KG1 (cell line): ENCODE data around the gene KCNAB2.

ENCODE experiments used
- DNase-seq: peaks from one replicate; lab custom pipeline; 2025; lab: John Stamatoyannopoulos, UW

The KCNAB2 gene

DNA sequence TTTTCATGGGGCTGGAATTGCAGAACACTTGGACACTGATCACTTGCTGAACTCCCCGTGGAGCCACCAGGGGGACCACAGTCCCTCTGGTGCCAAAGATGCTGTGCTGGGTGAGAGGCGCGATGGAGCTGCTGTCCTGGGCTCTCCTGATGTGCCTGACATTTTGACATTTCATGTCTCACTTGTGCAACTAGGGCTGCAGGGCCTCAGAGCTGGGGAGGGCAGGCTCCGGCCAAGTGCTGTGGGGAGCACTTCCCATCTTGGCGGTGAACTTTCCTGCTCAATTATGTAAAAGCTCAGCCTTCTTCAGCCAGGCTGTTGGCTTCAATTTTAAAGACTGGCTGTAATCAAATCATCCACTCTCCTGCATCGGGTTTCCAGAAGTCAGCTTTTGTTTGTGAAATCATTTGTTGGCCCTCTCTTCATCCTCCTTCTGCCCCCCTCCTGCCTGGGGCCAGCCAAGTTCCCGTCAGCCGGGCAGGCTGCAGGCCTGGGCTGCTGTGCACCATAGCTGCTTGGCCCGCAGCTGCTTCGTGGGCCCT, 36.8 kb downstream of the KCNAB2 start:
- no peak for DNase-seq

DNA sequence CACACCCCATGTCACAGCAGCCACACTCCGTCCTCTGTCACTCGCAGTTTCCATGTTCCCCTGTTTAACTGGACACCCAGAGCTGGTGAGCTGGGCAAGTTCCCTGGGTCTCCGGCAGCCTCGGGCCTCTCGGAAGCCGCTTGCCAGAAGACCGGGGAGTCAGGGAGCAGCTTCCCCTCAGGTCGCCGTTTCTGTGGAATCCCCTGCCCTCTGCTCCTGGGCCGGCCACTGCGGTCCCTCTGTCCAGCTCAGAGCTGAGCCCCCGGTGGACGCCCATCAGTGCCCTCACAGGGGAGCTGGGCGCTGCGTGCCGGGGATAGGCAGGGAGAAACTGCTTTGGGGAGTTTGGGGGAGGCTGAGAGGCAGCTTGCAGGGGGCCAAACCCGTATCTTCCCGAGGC, 37.7 kb downstream of the KCNAB2 start:
- DNase-seq: no peak

DNA sequence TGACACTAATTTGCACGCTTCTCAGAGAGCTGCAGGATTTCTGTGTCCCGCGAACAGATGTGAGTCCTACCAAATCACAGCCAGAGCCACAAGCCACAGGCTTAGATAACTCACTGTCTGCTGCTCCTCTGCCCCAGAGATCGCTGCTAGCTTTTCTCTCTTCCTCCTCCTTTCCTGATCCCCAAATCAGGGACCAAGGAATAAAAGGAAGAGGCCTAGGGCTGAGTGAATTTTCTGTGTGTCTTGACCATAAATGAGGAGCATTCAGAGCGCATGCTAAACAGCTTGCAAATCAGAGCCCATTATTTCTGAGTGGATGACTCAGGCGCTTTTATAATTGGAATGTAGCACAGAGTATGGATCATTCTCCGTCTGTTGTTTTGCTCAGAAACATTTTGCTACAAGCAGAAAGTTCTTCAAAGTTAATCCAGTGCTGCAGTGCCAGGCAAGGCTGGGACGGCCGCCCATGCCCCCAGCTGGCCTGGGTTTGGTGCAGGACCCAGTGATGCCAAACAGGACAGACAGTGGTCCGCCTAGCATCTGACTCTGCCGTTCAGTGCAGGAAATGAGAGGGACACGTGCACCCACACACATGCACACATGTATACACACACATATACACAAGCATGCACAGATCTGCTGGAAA, 38.2 kb downstream of the KCNAB2 start:
- DNase-seq: no peak

DNA sequence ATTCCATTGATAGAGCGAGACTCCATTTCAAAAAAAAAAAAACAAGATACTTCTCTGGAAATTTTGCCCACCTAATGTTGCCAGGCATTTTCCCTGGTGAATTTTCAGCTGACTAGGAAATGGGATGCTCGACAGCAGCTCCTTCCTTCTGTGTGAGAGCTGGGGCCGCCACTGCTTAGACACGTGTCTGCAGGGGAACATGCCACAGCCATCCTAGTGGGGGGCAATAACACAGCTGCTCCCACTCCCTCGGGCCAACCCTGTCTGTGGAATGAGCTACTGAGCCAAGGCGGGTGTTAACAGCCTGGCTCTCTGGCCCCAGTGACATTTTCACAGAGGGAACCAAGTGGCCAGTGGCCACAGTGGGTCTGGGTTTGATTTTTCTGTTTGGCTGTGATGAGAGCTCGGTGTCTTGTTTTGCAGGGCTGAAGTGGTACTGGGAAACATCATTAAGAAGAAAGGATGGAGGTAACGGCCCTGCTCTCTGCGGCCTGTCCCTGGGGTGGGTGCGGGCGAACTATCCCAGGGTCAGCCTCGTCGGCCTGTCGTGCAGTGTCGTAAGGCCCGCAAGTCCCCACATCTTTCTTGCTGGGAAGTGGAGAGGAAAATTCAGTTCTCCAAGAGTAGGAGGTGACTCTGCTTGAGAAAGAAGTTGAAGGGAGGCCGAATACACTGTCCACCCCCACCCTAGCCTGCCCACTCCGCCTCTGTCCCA, 39.2 kb downstream of the KCNAB2 start:
- DNase-seq: no peak

DNA sequence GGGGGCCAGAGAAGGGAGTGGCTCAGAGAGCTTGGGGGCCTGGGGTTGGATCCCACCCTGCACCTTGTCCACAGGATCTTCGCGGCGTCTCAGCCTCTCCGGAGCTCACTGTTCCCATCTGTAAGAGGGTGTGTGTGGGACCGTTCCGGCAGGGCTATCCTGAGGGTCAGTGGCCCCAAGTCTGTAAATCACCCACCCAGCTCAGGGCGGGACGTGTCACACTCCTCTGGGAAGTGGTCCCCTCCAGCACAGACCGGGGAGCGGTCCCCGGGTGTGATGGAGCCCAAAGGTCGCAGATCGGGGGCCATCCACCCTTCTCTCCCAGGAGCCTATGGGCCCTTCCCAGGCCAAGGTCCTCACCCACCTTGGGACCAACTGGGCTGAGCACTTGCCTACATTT, 40.0 kb downstream of the KCNAB2 start:
- no peak for DNase-seq

DNA sequence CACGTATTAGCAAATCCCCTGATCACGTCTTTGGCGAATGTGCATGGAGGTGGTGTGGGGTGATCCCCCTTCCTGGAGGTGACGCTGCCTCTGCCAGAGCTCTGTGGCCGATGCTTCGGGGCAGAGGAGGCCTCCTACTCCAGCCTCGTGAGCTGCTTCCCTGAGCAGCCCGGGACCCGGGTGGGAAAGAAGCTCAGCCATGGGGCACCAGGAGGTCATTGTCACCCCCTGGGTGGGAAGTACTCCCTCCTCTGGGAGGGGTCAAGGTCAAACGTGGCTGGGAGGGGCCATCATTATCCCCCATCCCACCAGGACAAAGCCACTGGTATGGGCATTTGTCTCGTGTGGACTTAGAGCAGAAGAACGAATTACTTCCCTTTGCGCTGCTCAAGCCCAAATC, 40.7 kb downstream of the KCNAB2 start:
- DNase-seq: no peak

DNA sequence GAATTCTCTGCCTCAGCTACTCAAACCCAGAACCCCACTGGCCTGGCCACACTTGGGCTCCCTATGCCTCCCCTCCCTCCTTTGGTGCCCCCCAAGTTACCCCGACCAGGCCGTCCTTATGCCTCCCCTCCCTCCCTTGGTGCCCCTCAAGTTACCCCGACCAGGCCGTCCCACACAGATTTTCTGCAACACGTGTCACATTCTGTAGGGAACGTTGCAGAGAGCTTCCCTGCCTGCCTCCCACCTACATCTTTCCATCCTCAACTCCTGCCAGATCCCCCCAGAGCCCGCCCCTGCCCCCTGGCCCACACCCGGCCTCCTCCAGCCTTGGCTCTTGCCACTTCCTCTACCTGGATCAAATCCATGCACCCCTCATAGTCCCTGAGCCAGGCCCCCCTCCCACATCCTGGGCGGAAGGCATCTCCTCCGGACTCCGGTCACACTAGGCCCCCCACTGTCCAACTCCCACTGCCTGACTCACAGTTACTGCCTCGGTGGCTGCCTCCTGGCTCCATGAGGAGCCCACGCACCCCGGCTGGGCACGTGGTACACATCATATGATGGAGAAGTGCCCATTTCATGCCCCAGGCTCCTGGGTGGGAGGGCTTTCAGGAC, 41.2 kb downstream of the KCNAB2 start:
- DNase-seq: no peak

DNA sequence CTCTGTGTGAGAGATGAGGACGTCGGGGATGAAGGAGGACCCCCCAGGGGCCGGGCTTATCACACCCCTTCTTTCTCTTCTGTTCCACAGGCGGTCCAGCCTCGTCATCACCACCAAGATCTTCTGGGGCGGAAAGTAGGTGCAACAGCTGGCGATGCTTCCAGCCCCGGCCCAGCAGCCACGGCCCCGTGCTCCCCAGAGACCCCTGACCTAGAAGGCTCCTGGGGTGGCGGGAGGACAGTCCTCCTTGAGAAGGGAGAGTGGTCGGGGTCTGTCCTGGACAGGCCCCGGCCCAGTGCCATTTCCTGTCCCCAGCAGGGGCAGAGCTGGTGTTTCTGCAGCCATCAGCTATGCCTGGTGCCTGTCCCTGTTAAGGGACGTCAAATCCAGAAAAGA, 41.7 kb downstream of the KCNAB2 start:
- DNase-seq: no peak

DNA sequence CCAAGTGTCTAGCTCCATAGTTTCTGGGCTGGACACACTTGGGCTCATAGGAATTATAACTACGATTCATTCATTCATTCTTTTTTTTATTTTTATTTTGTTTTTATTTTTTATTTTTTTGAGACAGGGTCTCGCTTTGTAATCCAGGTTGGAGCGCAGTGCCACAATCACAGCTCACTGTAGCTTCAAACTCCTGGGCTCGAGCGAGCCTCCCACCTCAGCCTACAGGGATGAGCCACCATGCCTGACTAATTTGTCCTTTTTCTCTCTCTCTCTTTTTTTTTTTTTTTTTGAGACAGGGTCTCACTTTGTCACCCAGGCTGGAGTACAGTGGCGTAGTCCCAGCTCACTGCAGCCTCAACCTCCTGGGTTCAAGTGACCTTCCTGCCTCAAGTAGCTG, 42.3 kb downstream of the KCNAB2 start:
- DNase-seq: no peak

DNA sequence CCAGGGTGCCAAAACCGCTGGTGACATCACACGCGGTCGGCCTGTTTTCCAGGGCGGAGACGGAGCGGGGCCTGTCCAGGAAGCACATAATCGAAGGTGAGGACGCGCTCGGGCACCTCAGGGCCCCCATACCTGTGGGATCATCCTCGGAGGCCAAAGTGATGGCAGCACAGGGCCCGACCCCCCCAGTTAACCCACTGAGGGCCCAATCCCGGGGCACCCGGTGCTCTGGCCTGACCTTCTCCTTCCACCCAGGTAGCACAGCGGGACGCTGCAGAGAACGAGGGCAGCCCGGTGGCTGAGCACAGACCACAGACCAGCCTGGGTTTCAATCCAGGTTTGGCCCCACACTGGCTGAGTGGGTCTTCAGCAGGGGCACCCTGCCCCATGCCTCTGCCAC, 43.3 kb downstream of the KCNAB2 start:
- no peak for DNase-seq

DNA sequence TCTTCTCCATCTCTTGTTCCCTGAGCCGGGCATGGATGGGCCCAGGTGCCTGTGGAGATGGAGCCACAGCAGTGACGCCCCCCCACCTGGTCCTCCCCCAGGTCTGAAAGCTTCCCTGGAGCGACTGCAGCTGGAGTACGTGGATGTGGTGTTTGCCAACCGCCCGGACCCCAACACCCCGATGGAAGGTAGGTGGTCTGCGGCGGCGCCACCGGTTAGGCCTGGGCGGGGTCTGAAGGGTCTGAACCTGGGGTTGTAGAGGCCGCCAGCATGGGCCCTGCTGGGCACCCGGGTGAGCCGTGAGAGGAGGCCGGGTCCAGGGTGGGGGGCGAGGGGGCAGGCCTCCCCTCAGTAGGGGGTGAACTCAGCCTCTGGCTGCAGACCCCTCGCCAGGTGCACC, 44.6 kb downstream of the KCNAB2 start:
- DNase-seq: no peak

DNA sequence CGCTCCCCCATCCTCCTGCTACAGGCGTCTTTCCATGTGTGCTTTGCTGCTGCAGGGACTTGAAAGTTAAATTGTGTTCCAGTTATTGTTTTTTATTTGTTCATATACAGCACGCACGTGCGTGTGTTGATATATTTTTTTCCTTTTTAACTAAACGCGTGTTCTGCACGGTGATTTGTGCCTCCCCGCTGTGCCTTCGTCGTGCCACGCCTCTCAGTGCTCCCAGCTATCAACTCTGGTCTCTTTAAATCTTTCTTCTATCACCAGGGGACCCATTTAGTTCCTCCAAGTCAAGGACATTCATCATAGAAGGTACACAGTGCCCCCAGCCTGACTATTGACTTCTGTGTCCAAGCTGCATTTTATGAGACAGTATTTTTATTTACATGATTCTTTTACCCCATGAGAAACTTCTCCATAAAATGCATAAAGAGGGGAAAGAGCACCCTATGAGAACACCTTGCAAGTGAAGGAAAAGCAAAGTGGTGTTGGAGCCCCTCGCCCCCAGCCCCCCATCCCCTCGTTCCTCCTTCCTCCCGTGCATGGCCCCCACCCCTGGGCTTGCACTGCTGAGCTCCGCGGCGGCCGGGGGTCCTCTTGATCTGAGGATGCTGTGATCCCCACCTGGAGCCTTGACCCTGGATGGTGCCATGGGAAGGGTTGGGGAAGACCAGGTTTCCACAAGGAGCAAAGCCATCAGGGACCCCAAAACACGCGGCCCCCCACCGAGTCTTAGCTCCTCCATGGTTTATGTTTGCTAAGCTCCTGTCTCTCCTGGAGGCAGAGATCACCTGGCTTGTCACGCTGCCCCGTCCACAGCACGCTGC, 45.5 kb downstream of the KCNAB2 start:
- no peak for DNase-seq

DNA sequence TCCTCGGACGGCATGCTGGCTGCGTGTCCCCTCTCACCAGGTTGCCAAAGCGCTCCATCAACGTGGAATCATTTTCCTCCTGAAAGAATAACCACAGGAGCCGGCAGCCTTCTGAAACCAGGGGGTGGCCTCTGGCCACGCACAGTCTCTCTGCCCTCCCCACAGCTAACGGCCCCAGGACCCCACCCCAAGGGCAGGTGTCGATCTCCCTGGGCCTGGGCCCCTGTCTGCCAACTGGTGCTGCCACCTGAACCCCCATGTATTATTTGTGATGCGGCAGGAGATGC, 46.1 kb downstream of the KCNAB2 start:
- no peak for DNase-seq

DNA sequence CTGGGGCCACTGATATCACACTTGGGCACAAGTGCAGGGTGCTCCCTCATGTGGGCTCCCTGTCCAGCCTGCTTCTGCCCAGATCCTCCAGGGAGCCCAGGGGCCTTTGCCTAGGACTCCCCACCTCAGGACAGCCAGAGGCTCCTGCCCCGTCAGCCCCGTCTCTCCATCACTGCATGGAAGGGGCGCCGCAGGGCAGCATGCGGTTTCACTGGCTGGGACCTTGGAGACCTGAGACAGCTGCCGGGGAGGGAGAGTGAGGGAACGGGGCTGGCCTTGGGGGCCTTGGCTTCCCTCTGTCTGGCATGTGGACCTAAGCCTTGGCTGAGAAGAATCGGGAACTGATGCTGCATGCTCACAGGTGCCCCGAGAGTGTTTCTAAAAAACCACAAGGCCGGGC, 46.5 kb downstream of the KCNAB2 start:
- DNase-seq: no peak

DNA sequence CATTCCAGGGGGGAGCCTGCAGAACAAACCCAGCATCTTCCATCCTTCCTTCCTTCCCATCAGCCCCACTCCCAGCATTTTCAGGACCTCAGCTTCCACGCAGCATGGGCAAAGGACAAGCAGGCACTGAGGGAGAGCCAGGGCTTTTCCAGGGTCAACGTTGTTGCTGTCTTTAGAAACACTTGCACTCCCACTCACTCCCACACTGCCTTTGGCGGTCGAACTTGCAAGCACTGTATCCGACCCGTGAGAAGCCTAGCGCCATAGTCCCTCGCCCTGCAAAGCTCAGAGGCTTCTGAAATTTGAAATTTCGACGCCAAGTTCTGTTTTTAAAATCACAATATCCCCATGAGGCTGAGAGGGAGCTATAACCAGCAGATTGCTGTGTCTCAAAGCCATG, 47.4 kb downstream of the KCNAB2 start:
- no peak for DNase-seq

DNA sequence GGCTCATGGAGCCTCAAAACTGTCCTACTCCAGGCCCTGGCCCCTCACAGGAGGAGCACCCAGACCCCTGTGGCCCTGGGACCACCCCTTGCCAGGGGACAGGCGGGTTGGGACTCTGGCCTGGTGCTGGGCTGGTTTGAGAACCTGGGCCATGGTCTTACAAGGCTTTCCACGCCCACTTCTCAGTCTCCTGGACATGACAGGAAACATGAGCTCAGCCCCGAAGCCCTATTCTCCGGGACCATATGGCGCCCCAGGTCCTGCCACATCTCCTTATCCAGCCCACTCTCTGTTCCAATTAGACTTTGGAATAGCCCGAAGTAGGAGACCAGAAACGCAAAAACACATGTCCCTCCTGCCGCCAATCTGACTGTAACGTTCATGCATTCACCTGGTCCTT, 47.9 kb downstream of the KCNAB2 start:
- DNase-seq: no peak

DNA sequence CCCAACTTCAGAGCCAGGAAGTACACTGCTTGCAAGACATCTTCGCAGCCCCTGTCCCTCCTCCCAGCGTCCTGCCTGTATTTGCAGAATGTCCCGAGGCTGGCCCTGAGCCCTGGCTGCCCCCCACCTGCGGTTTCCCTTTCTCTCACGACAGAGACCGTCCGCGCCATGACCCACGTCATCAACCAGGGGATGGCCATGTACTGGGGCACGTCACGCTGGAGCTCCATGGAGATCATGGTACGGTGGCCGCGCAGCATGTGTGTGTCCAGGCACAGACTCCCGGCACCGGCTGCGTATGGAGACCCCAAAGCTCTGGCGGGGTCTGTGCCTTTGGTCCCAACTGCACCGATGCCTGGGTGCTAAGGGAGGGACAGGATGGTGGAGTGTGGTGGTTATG, 48.6 kb downstream of the KCNAB2 start:
- no peak for DNase-seq

DNA sequence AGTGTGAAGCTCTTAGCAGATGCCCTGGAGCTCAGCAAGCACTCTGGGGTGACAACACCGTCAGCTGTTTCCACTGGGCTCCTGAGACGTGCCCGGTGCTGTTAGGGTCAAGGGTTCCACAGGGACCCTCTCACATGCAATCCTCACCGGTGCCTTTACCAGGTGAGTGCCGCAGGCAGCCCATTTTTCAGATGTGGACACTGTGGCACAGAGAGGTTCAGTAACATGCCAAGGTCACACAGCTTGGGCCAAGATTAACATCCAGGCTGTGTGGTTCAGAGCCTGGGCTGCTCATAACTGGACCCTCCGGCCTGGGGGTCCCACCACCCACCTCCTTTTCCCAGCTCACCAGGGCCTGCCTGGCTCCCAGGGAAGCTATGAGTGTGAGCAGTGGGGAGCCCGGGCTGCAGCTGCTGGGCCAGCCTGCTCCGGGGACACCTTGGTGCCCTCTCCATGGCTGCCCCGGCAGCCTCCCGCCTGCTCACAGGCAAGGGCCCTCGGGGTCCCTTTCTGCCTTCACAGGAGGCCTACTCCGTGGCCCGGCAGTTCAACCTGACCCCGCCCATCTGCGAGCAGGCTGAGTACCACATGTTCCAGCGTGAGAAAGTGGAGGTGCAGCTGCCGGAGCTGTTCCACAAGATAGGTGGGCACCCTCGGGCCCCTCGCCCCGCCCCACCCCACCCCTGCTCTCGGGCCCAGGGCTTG, 49.3 kb downstream of the KCNAB2 start:
- DNase-seq: no peak

DNA sequence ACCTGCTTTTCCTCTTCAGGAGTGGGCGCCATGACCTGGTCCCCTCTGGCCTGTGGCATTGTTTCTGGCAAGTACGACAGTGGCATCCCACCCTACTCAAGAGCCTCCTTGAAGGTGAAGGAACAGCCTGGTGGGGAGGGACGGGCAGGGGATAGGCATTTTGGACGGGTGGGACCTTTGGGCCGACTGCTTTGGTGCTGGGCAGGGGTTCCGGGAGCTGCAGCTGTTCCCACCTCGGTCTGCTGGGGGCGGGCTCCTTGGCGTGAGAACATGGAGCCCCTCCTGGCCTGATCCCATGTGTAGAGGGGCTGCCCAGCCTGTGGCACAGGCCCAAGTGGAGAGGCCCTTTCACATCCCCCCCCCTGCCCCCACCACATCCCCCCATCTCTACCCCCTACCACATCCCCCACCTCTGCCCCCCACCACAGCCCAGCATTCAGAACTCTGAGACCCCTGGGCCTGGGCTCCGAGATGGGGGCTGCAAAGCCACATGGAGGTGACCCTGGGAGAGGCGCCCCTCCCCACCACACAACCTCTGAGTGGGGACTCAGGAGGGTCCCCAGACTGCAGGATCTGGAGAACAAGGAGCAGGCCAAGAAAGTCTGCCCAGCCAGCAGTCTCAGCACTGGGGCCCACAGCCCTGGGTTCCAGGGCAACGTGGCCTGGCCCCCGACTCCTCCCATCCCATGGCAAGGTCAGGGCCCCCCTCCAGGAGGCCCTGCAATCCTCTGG, 50.0 kb downstream of the KCNAB2 start:
- DNase-seq: no peak

DNA sequence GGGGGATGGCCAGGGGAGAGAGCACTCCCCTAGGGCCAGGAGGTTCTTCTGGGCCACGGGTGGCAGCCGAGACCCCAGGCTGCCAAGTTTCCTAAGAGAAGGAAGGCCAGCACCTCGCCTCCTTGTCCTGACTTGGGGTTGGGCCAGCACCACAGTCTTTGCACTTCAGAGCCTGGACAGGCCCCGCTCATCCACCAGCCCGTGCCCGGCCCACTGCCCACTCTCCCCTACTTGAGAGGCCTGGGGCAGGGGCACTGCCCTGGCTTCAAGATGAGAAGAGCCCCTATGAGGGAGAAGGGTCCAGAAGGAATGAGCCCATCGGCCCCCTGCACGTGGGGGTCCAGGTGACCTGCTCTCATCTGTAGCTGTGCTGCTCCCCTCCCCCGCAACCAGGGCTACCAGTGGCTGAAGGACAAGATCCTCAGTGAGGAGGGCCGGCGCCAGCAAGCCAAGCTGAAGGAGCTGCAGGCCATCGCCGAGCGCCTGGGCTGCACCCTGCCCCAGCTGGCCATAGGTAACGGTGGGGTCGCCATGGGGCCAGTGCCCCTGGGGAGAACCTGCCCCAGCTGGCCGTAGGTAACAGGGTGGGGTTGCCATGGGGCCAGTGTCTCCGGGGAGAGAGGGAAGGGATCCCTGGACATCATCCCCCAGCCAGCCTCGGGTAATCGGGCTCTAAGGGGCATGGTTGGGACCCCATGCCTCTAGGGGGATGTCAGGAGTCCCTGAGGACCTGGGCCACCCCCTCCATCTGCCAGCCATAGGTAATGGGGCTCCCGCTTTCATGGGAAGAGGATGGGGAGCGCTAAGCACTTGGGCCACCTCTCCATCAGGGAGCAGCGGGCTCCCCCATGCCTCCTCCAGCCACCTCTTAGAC, 50.8 kb downstream of the KCNAB2 start:
- DNase-seq: no peak
